ENCODE data around the gene CLINT1. TPM values are rescaled to one million over a fixed set of nuclear protein-coding genes. Genes with fewer than 3 reads are reported as not detected.

CLINT1 gene
- total RNA-seq, result 91.8 and 125 TPM in 2 replicates

DNA sequence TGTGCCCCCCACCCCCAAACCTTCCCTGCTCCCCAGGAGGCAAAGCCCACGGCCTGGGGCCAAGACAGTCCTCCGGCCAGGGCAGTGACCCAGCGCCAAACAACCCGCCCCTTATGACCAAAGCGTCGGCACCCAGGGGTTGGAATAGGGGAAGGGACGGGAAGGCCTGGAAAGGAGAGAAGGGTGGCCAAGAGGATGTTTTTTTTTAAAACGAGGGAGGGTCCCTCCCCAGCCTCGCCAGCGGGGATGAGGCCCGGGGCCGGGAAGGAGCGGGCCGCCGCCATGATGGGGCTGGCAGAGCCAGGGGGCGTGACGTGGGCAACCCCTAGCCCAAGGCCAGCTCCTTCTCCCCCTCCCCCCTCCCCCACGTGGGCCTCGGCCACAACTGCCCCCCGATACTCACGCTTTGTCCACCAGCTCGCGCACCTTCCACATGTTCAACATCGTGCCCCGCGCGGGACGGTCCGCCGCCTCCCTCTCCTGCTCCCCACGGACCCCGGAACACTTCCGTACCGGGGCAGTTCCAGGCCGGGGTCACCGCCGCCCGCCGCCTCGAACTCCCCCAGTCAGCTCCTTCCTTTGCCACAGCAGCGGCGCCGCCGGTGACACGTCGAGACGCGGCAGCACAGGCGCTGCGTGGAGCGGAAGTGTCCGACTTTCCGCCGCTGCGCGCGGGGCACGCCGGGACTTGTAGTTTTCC is at the start of gene CLINT1:
TSS of gene CLINT1 (minus strand) at position 619 of the 700 bp plus-strand sequence. CDS start at position 444, 175 bp downstream.

DNA sequence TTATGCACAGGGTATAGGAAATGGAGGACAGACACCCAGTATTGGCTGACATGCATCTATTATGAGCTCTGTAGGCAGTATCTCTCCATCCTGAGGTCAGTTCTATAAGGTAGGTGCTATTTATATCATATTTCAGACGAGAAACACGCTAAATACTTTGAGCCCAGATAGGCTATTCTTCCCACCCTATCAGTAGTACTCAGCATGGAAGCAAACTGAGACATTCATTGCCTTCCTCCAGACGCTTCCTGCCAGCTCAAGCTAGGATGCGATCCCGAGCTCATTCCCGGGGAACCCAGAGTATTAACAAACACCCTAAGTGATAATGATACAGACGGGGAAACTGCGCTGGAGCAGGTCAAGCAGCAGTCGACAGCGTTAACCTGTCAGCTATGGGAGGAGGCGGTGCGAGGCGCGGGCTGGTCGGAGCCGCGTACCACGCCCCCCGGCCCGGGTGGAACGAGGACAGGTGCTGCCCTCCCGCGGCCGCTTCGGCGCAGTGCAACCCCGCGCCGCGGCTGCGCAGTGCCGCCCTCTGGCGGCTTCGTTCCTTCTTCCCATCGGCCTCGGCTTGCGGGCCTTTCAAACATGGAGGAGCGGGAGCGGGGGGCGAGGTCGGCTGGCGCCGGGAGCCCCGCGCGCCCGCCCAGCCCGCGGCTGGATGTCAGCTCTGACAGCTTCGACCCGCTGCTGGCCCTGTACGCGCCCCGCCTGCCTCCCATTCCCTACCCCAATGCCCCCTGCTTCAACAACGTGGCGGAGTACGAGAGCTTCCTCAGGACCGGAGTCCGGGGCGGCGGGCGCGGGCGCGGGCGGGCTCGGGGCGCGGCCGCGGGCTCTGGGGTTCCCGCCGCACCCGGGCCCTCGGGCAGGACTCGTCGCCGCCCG is 115.5 kb downstream of the CLINT1 start, which contains the start of gene LSM11:
TSS of gene LSM11 (plus strand) at position 550 of the 888 bp plus-strand sequence. CDS start at position 589, 39 bp downstream.

Small RNA genes within 50 kb of the gene (small RNA-seq; reads per million reads assigned to genes)
- gene AC026407.1 (not detected), gene RNU6-260P (not detected)

Other genes with a start within 250 kb of the CLINT1 start
- gene SOX30, start 206.7 kb downstream of the CLINT1 start, total RNA-seq, result under 0.01 TPM in 1 of 2 replicates, not detected in the other
- gene C5orf52, start 187.6 kb downstream of the CLINT1 start, total RNA-seq, result not detected in 2 replicates
- 12.4 and 17.0 TPM in 2 replicates for gene THG1L, start 127.7 kb downstream of the CLINT1 start, total RNA-seq
- 2.4 and 3.1 TPM in 2 replicates for gene LSM11, start 115.4 kb downstream of the CLINT1 start, total RNA-seq